ENCODE results near the gene KIAA1191.

The KIAA1191 gene

DNA sequence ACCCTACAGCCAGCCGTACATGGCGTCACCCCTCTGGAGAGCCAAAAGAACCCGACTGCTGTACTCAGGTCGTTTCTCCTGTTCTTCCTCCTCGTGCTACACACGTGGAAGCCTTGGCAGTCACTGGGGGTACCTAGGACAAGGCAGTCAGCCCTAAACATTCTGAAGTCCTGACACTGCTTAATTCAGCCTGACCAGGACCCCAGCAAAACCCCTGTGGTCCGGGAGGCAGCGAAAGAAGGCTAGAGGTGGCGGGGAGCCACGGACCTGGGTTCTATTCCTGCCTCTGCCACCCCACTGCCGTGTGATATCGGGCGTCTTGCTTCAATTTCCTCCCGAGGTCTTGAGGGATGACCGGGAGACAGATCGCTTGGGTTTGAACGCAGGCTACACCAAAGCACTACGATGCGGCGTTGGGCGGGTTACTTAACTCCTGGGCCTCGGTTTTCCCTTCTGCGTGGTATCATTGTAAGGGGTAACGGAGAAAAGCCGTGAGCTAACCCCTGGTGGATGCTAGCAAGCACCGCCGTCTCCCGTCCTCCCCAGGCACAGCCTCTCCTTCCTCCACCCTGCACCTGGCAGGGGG lies 3.3 kb upstream of the KIAA1191 start:
- Mint-ChIP-seq H3K27ac (no peak overlapping the region), H3K36me3 (ENCODE audit: low read depth) (peaks cover 8% of the 10 kb centered on the region), H3K4me3 (peak overlapping the region; percentile 66), H3K27me3 (ENCODE audit: low read depth) (no peaks in the 10 kb centered on the region), H3K9me3 (no peaks in the 10 kb centered on the region), H3K4me1 (ENCODE audit: low read depth) (peaks cover 22% of the 10 kb centered on the region)
- no peak for DNase-seq (ENCODE audit: low spot score)

DNA sequence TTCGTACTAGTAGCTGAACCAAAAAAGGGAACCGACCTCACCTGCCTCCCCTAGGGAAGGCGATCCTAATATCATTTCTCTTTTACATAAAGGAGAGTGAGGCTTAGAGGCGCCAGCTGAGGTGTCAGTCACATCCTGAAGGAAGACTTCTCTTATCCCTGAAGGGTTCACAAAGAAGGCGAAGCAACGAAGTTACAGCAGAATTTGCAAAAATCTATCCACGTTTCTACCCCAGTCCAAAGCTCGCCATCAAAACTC lies 598 bp upstream of the KIAA1191 start:
- peak overlapping the region; percentile 99 for H3K4me3 Mint-ChIP-seq
- no peak for DNase-seq (ENCODE audit: low spot score)
- H3K27ac Mint-ChIP-seq: peak overlapping the region; percentile 93
- no peaks in the 10 kb centered on the region for H3K27me3 Mint-ChIP-seq (ENCODE audit: low read depth)
- H3K9me3 Mint-ChIP-seq: no peaks in the 10 kb centered on the region
- peaks cover 21% of the 10 kb centered on the region for H3K4me1 Mint-ChIP-seq (ENCODE audit: low read depth)
- peaks cover 18% of the 10 kb centered on the region for H3K36me3 Mint-ChIP-seq (ENCODE audit: low read depth)

DNA sequence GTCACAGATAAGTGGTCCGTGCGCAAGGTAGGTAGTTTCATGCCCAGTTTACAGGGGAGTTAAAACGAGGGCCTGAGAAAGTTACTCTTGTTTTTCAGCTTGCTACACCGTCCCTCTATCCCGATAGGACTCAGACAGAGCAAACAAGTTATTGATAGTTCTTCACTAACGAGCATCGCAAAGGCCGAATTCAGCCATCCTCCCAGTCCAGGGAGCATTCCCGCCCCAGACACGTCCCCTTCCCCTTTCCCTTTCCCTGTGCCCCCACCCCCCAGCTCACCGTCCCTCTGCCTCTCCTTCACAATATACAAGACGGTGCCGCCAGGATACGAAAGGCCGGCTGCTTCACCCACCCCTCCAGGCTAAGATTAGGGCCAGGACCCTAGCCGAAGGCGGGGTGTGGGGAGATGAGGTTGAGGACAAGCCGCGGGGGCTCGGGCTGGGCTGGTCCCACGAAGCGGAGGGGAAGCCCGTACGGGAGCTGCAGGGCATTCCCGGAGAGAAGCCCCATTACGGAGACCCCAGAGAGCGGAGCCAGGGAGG lies 599 bp downstream of the KIAA1191 start:
- Mint-ChIP-seq H3K4me3 (peak overlapping the region; percentile 99), H3K27me3 (ENCODE audit: low read depth) (no peaks in the 10 kb centered on the region), H3K27ac (peak overlapping the region; percentile 93), H3K36me3 (ENCODE audit: low read depth) (peaks cover 21% of the 10 kb centered on the region), H3K9me3 (no peaks in the 10 kb centered on the region), H3K4me1 (ENCODE audit: low read depth) (peaks cover 21% of the 10 kb centered on the region)
- DNase-seq (ENCODE audit: low spot score): no peak

DNA sequence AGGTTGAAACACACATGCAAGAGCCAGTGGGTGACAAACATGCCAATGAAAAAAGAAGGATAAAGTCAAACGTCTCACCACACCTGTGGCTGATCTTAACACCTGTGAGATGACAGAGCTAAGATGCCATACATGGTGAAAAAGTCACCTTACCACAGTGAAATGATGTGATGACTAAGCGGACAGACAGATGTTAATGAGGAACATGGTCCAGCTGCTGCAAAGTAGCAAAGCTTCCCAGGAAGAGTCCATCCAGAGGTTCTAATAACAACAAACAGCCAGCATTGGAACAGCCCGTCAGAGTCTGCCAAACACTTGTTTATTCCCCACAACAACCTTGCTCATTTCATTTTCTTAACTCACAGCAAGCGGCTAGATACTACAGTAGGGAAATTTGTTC lies 1.9 kb downstream of the KIAA1191 start:
- Mint-ChIP-seq H3K27me3 (ENCODE audit: low read depth) (no peaks in the 10 kb centered on the region), H3K9me3 (no peaks in the 10 kb centered on the region), H3K36me3 (ENCODE audit: low read depth) (peaks cover 25% of the 10 kb centered on the region), H3K27ac (peak overlapping the region; percentile 28), H3K4me1 (ENCODE audit: low read depth) (peaks cover 21% of the 10 kb centered on the region), H3K4me3 (peak overlapping the region; percentile 72)
- no peak for DNase-seq (ENCODE audit: low spot score)

DNA sequence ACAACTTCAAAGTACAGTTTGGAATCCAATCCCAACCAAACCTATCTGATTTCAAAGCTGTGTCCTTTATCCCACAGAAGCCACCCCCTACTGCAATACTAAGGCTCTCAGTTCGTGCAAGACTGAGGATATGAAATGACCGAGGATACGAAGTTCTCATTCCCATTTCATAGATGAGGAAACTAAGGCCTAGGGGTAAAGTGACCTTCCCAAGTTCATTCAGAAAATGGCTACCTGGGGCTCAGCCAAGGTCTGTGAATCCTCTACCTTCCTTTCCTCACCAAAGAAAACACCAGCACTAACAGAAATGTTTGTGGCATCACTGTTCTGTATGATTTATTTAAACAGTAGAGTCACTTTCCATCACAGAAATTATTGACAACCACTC lies 5.4 kb downstream of the KIAA1191 start:
- no peaks in the 10 kb centered on the region for H3K27me3 Mint-ChIP-seq (ENCODE audit: low read depth)
- peaks cover 43% of the 10 kb centered on the region for H3K36me3 Mint-ChIP-seq (ENCODE audit: low read depth)
- H3K9me3 Mint-ChIP-seq: no peaks in the 10 kb centered on the region
- no peak for DNase-seq (ENCODE audit: low spot score)
- H3K4me1 Mint-ChIP-seq (ENCODE audit: low read depth): peaks cover 8% of the 10 kb centered on the region
- H3K27ac Mint-ChIP-seq: no peak overlapping the region
- no peak overlapping the region for H3K4me3 Mint-ChIP-seq

DNA sequence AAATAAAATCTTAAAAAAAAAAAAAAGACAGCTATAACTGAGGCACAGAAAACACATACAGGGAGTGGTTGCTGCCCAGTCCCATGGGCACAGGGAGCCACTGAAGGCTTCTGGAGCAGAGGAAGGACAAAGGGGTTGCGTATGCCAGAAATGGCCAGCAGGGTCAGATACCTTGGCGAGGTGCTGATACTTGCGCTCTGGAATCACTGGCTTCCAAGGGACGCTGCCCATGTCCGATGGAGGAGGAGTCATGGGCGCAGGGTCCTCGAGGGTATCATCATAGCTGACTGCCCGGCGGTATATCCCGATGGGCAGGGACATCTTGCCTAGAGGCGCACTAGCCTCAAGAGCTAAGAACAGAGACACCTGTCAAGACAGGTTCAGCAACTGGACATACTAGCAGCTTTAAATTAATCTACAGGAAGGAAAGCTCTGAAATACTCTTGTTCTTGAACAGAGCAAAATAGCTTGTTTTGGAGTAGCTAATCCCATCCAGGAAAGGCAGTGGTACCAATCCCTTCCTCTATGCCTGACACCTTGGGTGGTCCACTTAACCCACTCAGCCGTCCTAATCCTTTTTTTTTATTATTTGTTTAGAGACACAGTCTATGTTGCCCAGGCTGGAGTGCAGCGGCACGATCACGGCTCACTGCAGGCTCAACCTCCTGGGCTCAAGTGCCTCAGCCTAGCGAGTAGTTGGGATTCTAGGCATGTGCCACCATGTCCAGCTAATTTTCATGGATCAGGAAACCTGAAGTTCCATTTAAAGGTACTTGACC lies 6.0 kb downstream of the KIAA1191 start:
- DNase-seq (ENCODE audit: low spot score): no peak
- Mint-ChIP-seq H3K27me3 (ENCODE audit: low read depth) (no peaks in the 10 kb centered on the region), H3K4me3 (no peak overlapping the region), H3K27ac (no peak overlapping the region), H3K4me1 (ENCODE audit: low read depth) (peaks cover 8% of the 10 kb centered on the region), H3K9me3 (no peaks in the 10 kb centered on the region), H3K36me3 (ENCODE audit: low read depth) (peaks cover 46% of the 10 kb centered on the region)

DNA sequence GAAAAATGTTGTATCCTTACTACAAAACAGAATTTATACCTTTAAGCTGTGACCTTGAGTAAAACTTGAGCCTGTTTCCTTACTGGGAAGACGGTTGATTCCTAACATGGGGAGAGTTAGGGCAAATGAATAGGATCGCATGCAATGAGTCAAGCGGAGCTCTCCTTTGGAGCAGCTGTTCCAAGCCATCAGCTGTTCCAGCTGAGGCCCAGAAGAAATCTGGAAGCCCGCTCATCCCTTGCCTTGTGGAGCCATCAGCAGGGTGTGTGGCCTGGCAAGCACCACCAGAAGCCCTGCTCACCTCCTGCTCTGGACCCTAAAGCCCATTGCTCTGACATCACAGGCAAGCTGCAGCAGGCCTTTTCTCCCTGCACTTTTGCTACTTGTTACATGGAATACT lies 8.0 kb downstream of the KIAA1191 start:
- Mint-ChIP-seq H3K4me3 (no peak overlapping the region), H3K27ac (no peak overlapping the region), H3K9me3 (no peaks in the 10 kb centered on the region), H3K4me1 (ENCODE audit: low read depth) (peaks cover 3% of the 10 kb centered on the region), H3K27me3 (ENCODE audit: low read depth) (no peaks in the 10 kb centered on the region), H3K36me3 (ENCODE audit: low read depth) (peaks cover 59% of the 10 kb centered on the region)
- no peak for DNase-seq (ENCODE audit: low spot score)

DNA sequence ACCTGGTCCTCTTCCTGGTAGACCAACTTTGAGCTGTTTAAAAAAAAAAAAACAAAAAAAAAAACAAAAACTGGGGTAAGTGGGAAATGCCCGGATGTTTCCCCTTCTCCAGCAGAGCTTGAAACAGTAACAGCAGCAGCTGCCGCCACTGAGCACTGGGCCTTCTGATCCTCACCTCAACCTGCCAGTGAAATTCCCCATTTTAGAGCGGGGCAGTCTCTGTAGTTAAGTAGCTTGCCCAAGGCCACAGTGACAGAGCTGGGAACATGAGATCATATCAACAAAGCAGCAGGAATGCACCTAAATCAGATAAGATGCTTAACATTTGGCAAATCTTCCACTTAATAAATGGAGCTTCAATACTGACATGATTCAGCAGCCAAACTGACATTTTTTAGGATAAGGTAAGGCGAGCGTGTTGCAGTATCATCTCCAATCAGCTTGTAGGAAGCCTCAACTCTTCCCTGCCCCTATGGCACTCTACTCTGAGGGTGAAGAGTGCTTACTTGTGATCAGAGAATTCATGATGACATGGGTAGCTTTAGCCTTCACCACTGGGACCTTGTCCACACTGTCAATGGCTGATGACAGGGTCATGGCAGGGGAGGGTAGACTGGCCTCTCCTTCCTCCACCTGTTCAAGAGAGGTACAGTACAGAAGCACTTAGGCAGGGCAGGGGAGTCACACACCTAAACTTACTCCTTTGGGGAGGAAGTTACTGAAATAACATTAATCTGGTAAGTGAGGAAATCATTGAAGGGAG lies 9.3 kb downstream of the KIAA1191 start:
- no peak for DNase-seq (ENCODE audit: low spot score)
- no peaks in the 10 kb centered on the region for H3K4me1 Mint-ChIP-seq (ENCODE audit: low read depth)
- H3K36me3 Mint-ChIP-seq (ENCODE audit: low read depth): peaks cover 61% of the 10 kb centered on the region
- no peak overlapping the region for H3K4me3 Mint-ChIP-seq
- H3K27me3 Mint-ChIP-seq (ENCODE audit: low read depth): no peaks in the 10 kb centered on the region
- H3K9me3 Mint-ChIP-seq: no peaks in the 10 kb centered on the region
- H3K27ac Mint-ChIP-seq: no peak overlapping the region

DNA sequence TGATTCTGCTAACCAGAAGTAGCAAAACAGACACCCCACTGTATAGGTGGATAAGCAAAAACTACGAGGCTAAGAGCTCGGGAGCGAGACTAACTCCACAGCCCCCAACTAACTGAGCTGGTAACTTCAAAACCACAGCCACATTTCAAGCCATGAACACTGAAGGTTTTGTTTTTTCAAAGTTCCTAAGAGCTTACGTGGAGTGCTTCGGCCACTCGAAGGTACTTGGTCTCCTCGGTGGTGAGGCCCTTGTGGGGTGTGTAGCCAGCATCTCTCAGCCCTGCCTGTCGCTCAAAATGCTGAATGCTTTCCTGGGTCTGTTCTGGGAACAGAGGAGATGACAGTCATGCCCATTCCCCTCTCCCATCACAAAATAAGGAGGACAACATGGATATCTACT lies 11.1 kb downstream of the KIAA1191 start:
- no peak overlapping the region for H3K27ac Mint-ChIP-seq
- H3K27me3 Mint-ChIP-seq (ENCODE audit: low read depth): no peaks in the 10 kb centered on the region
- DNase-seq (ENCODE audit: low spot score): no peak
- no peaks in the 10 kb centered on the region for H3K4me1 Mint-ChIP-seq (ENCODE audit: low read depth)
- H3K9me3 Mint-ChIP-seq: no peaks in the 10 kb centered on the region
- peaks cover 68% of the 10 kb centered on the region for H3K36me3 Mint-ChIP-seq (ENCODE audit: low read depth)
- H3K4me3 Mint-ChIP-seq: no peak overlapping the region

DNA sequence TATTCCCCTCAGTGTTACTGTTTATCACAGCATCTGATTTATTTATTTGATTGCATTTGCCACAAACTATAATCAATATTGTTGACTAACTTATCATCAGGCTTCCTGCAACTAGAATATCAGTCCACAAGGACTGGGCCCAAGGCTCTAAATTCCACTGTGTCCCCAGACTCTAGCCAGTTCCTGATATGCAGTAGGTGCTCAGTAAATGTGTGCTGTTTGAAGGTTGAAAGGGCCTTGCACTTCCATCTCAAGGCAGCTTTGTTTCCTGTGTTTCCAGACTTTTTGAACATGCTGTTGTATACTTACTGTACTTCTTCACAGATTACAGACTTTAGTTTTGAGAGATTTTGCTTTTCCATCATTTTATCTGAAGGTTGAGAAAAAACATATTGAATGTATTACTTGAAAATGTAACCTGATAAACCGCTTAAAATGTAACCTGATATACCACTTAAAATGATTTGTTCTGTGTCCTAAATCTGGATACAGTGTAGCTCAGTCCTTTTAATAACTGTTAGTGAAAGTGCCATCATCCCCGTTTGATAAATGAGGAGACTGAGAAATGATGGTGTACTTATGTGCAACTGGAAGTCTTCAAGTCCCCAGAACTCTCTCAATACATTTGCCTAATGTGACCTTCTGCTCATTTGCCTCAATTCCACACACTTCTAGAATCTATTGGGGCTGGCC lies 18.7 kb downstream of the KIAA1191 start:
- Mint-ChIP-seq H3K9me3 (no peaks in the 10 kb centered on the region), H3K27ac (peak overlapping the region; percentile 21), H3K27me3 (ENCODE audit: low read depth) (no peaks in the 10 kb centered on the region), H3K36me3 (ENCODE audit: low read depth) (peaks cover 25% of the 10 kb centered on the region), H3K4me1 (ENCODE audit: low read depth) (no peaks in the 10 kb centered on the region), H3K4me3 (no peak overlapping the region)
- DNase-seq (ENCODE audit: low spot score): no peak

DNA sequence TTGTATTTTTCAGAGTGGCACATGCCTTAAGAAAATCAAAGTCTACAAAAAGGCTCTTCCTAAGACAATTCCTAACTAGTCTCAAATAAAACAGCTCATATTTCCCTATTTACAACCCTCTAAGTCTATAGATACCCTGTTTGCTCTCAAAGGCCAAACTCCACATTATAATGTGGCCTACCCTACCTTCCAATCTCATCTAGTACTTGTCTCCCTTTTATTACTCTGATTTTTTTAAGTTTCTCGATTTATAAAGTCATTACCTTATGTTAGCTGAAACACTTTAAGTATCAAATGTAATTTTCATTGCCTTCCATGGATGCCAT lies 19.4 kb downstream of the KIAA1191 start:
- no peaks in the 10 kb centered on the region for H3K27me3 Mint-ChIP-seq (ENCODE audit: low read depth)
- H3K4me1 Mint-ChIP-seq (ENCODE audit: low read depth): no peaks in the 10 kb centered on the region
- H3K4me3 Mint-ChIP-seq: no peak overlapping the region
- peaks cover 19% of the 10 kb centered on the region for H3K36me3 Mint-ChIP-seq (ENCODE audit: low read depth)
- DNase-seq (ENCODE audit: low spot score): no peak
- no peaks in the 10 kb centered on the region for H3K9me3 Mint-ChIP-seq
- H3K27ac Mint-ChIP-seq: no peak overlapping the region

DNA sequence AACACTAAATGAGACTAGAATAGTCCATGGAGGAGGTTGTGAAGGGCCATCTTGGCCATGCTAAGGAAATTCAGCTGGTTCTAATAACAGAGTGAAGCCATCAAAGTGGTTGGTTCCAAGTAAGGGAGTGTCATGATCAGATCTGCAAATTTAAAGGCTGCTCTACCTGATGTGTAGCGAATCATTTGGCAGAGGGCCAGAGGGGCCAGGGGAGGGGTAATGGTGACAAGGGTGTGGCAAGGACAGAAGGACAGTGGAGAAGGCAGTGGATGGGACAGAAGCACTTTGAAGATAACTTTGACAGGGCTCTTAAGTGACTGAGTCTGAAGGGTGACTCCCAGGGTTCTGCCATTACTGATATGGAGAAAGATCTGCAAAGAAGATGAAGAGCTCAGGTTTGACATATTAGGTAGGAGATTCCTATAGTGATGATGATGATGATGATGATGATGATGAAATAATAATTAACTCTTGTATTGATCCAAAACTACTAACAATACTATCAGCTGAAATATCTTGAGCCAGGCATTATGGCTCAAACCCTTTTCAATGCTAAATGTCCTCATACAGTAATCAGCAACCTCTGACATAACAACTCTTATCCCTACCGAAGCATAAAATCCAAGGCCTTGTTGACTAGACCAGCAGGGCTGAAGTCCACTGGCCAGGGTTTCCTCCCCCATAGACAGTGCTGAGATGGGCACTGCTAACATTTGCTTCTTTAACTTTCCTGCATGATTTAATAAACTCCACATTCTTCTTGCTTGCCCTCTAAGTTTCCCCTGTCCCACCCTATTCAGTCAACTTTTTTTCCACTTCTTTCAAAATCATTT lies 20.0 kb downstream of the KIAA1191 start:
- Mint-ChIP-seq H3K27me3 (ENCODE audit: low read depth) (no peaks in the 10 kb centered on the region), H3K4me3 (no peak overlapping the region), H3K9me3 (no peaks in the 10 kb centered on the region), H3K36me3 (ENCODE audit: low read depth) (peaks cover 19% of the 10 kb centered on the region), H3K27ac (no peak overlapping the region), H3K4me1 (ENCODE audit: low read depth) (no peaks in the 10 kb centered on the region)
- DNase-seq (ENCODE audit: low spot score): no peak

DNA sequence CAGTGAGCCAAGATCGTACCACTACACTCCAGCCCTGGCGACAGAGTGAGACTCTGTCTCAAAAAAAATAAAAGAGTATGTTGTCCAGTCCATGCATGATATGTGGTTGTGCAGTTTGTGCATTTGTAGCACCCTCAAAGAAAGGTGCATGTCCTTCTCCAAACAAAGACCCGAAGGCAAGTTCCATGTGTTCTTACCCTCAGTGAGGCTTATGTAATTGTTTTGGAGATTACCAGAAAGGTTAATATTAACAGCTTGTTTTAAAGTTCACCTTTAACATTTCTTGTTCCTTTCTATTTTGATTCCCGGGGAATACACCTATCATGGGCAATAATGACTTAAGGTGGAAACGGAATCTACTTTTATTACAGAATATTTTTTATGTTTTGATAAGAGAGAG lies 22.3 kb downstream of the KIAA1191 start:
- H3K4me1 Mint-ChIP-seq (ENCODE audit: low read depth): no peaks in the 10 kb centered on the region
- H3K36me3 Mint-ChIP-seq (ENCODE audit: low read depth): peaks cover 17% of the 10 kb centered on the region
- H3K4me3 Mint-ChIP-seq: no peak overlapping the region
- DNase-seq (ENCODE audit: low spot score): no peak
- H3K27ac Mint-ChIP-seq: no peak overlapping the region
- peaks cover 4% of the 10 kb centered on the region for H3K9me3 Mint-ChIP-seq
- H3K27me3 Mint-ChIP-seq (ENCODE audit: low read depth): no peaks in the 10 kb centered on the region

Data from T-helper 2 cell treated with Interferon-gamma antibody and Interleukin-4, amounts not matched to agents 5 μg/mL and 100 μg/mL, for 36 hours (primary cell).